C1 segment of cervical spinal cord (tissue), 14 donors: Measurements from ENCODE around the gene NUDT16L1.

Experiments
- DNase-seq, 14 donors: peaks; one replicate each; lab custom pipeline; 2025; lab: John Stamatoyannopoulos, UW

The NUDT16L1 gene

GRCh38 chr16:4682084-4682591 is 11.2 kb upstream of the NUDT16L1 start:
- no peak for DNase-seq

- DNase-seq = peak in 10 of 14 donors; percentile 18 to 64 (median 41)
These were observed 10.6 kb upstream of the NUDT16L1 start for GRCh38 chr16:4682616-4683254.

GRCh38 chr16:4683255-4684057 is 9.9 kb upstream of the NUDT16L1 start:
- DNase-seq = no peak

DNA sequence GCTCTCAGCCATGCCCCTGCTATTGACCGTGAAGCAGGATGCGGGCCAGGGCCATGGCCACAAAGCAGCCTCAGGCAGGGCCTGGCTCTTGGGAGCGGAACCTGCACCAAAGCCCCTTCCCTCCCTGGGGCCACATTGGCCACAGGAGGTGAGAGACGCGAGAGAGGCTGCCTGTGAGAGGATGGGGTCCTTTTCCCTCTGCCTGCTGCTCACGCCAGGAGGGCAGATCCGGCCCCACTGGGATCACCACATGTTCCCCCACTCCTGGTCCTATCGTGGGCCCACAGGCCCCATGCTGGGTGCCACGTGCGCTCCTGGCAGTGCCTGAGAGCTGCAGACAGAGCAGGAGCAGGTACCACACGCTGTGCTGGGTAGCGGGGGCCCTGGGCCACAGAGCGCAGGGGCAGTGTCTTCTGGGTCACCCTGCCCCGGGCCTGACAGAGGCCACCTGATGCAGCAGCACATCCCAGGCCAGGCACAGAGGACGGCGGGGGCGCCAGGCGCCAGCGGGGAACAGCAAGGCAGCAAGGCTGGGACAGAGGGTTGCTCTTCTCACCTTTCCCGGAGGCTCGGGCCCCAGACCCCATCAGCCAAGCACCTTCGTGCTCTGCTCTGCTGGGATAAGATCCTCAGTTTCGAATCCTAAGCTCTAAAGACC is 9.2 kb upstream of the NUDT16L1 start:
- DNase-seq = peak in 1 of 14 donors; percentile 21

- DNase-seq = no peak
These were observed 8.6 kb upstream of the NUDT16L1 start for GRCh38 chr16:4684763-4685162.

- peak in 1 of 14 donors; percentile 44 for DNase-seq
These were observed 8.1 kb upstream of the NUDT16L1 start for GRCh38 chr16:4685292-4685691.

- DNase-seq = no peak
These were observed 7.4 kb upstream of the NUDT16L1 start for GRCh38 chr16:4685776-4686496.

DNA sequence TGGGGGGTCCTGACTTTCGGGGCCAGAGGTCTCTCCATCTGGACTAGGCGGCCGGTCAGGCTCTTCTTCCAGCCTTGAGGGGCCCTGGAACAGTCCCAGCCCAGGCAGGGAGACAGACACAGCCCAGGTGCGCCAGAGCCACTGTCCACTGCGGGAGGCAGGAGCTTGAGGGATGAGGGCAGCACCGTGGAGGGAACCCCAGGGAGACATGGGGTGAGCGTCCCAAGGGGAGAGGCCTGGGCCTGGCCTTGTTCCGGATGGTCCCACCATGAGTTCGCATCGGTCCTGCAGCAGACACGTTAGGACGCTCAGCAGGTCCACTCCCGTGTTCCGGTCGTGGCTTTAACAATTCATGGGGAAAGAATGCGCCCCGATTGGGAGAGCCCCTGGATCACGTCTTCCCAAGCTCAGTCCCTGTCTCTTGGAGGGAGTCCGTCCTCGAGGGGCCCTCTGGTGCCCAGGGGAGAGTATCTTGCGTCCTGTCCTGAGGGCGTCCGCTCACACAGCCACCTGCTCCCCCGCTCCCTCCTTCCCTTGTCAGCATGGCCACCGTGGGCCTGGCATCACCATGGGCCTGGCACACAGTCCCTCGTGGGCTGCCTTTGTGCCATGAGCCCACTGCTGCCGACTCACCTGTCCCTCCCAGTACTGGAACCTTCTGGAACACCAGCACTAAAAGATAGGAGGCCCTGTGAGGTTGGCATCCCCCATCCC is 6.7 kb upstream of the NUDT16L1 start:
- no peak for DNase-seq

DNA sequence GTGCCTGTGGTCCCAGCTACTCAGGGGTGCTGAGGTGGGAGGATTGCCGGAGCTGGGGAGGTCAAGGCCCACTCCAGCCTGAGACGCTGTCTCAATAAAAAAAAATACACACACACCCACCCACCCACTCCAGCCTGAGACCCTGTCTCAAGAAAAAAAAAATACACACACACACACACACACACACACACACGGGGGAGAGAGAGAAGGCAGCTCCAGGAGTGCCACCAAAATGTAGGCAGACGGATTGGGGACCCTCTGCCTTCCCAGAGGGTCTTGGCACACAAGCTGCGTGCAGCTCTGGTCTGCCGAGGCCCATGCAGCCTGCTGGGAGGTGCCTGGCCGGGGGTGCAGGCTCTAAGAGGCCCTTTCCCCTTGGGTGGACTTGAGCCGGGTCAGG is 5.9 kb upstream of the NUDT16L1 start:
- no peak for DNase-seq

DNA sequence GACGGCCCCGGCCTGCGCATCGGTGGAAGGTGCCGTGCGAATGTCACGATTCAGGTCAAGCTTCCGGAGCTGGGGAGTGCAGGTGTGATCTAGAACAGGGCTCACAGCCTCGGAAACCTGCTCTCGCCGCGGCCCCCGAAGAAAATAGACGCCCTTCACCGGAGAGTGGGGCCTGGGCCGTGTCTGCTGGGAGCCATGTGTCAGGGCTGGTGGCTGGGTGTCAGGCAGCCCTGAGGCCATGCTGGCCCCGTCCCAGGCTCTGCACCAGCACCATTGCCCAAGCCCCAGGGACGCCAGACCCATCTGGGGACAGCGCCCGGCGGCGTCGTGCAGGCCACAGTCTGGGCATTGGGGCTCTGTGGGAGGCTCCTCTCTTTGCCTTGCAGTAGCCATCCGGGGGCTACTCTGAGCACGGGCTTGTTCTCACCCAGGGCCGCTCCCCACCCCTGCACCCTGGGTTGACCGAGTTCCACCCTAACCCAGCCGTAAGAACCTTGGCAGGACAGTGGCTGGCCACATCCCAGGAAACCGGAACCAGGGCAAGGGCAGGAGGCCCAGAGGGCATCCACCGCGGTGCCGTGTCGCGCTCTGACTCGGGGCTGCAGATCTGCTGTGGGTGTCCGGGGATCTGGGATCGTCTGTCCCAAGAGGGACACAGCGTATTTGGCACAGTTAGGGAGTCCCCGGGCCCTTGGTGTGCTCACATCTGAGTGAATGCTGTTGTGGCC is 5.3 kb upstream of the NUDT16L1 start:
- DNase-seq = no peak

GRCh38 chr16:4688674-4689045 is 4.7 kb upstream of the NUDT16L1 start:
- no peak for DNase-seq

DNA sequence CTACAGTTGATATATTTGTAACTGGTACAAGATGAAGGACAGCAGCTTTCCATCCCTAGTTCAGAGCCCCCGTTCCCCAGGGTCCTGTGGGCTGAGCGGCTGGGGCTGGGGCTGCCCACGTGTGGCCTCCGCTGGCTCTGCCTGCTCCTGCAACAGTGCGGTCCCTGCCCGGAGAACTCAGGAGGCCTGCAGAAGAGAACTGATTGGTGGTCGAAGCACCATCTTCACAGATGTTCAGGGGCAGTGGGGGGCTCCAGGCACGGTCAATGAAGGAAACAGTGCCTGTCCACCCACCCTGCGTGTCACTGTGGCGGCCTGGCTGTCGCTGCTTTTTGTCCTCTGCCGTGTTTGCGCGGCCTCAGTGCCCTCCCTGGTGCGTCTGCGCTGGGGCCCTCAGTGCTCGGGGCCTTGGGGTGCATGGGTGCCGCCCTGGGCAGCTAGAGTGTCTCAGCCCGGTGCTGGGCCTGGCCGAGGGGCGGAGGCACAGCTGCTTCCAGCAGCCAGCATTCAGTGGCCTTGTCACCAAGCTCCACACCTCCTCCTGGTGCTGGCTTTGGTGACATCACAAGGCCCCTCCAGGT is 4.2 kb upstream of the NUDT16L1 start:
- no peak for DNase-seq

DNA sequence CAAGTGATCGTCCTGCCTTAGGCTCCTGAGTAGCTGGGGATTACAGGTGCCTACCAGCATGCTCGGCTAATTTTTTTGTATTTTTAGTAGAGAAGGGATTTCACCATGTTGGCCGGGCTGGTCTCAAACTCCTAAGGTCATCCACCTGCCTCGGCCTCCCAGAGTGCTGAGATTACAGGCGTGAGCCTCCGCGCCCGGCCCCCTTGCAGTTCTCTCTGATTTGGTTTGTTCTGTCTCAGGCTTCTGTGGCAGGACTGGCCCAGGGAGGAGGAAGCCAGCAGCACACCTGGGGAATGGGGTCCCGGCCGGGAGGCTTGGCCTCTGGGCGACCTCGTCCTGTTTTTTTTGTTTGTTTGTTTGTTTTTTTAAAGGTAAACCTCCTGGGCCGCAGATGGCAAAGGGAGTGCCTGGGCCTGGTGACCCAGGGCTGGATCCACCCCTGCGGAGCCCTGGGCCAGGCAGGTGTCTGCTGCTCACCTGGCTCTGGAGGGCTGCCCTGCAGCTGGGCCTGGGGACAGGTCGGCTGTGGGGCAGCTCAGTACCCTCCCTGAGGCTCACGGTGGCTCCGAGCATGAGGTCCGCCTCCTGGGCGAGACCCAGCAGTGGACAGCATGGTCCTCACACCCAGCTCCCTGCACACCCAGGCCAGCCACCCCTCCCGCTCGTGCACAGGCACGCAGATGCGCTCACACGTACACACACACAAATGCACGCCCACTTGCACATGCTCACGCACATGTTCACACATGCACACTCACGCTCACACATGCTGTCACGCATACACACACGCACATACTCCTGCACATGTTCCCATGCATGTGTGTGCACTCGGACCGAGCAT is 3.3 kb upstream of the NUDT16L1 start:
- no peak for DNase-seq

GRCh38 chr16:4690946-4691665 is 2.3 kb upstream of the NUDT16L1 start:
- peak in 1 of 14 donors; percentile 43 for DNase-seq

DNA sequence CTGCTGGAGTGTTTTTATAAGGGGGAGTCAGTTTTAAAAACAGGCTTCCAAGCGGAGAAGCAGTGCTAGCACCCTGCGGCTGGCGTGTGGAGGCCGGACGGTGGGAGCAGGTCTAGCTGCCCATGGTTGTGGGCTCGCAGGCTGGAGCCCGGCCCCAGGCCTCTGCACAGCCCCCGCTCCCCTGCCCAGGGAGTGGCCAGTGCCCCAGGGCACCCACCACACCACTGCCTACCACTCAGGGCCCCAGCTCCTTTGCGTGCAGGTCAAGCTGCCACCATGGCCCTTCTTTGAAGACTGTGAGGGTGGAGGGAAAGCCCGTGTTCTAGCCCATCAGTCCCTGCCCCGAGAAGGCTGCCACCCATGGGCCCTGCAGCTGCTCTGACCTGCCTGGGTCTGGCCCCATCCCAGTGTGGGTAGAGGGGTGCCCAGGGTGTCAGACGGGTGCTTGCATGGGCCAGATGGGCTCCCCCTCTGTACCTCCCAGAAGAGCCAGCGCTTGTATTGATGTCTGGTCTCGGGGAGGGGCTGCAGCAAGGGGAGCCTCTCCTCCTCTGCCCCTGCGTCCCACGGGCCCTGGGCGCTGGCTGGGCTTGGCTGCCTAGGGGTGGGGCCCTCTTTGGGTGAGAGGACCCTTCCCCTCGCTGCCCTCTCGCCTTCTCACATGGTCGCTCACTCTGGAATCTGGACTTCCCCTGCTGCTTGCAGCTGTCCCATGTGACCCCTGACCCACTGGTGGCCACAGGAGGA is 1.5 kb upstream of the NUDT16L1 start:
- DNase-seq = no peak

GRCh38 chr16:4692460-4693295 is 684 bp upstream of the NUDT16L1 start:
- no peak for DNase-seq
